K562 (cell line): ENCODE results near the gene TP53BP2. TPM values are rescaled to one million over a fixed set of nuclear protein-coding genes. Genes with fewer than 3 reads are reported as not detected.

Experiments used
- ATAC-seq: fragments of 200-7000 bp; cut with Tn5 transposase; 3 replicates; pipeline ENCODE4 v1.9.1; 2020; ENCODE audit warnings: moderate library complexity
- BruUV-seq: library from RNA; stranded (reverse); fragments of 400-500 nt; replicated peaks from 2 replicates; lab custom pipeline; 2021; lab: Mats Ljungman, UMichigan
- CTCF ChIA-PET: fragments of 300-600 bp; formaldehyde crosslinking; extraction: SDS; loops from one replicate; lab custom pipeline; 2021; ENCODE audit warnings: low intra/inter-chr PET ratio; lab: Yijun Ruan, JAX
- POLR2A ChIA-PET: fragments of 300-600, 350-650 bp; sonication (Branson Sonifier 250); formaldehyde crosslinking; extraction: SDS; loops from one replicate; lab custom pipeline; 2021; ENCODE audit warnings: antibody characterized with exemption, inconsistent platforms; lab: Yijun Ruan, JAX
- DNase-seq, 4 experiments: peaks; one replicate each; pipeline versions ENCODE4 v3.0.0 to v3.0.0-alpha.2; 2011 to 2018; ENCODE audit warnings: low spot score in 3 of 4, mixed read lengths in 3 of 4; ENCODE audit errors: extremely low read depth in 1 of 4
- FAIRE-seq: peaks from 2 replicates; lab custom pipeline; 2011; peaks lifted over from hg19 to GRCh38; lab: Jason Lieb, UNC
- H2AFZ ChIP-seq: 2 replicates; pipeline ENCODE4 v1.6.0; 2011; ENCODE audit warnings: low read depth, low read length, control low read depth, inconsistent platforms
- H3K27ac ChIP-seq: fragments of 200-600 bp; 3 replicates; pipeline ENCODE4 v1.8.0; 2011; ENCODE audit warnings: low read depth, mild to moderate bottlenecking, control low read depth, inconsistent platforms, low read length, moderate library complexity, mixed read lengths; ENCODE audit errors: extremely low read depth
- H3K27me3 ChIP-seq, 2 experiments: fragments of 300-600 bp in 1 of 2; 2 replicates in 1 of 2; 3 replicates in 1 of 2; pipeline versions ENCODE4 v1.6.0 to v1.8.0; 2011; ENCODE audit warnings: inconsistent platforms in 2 of 2, low read length in 2 of 2, mild to moderate bottlenecking in 1 of 2, mixed read lengths in 1 of 2, moderate library complexity in 1 of 2; ENCODE audit not compliant: control insufficient read depth in 2 of 2, insufficient read depth in 2 of 2
- H3K36me3 ChIP-seq: fragments of 300-600 bp; 3 replicates; pipeline ENCODE4 v1.8.0; 2011; ENCODE audit warnings: mild to moderate bottlenecking, low read length, inconsistent platforms; ENCODE audit not compliant: control insufficient read depth, insufficient read depth
- H3K4me1 ChIP-seq, 2 experiments: fragments of 200-600 bp in 1 of 2; replicated peaks in 1 of 2; 2 replicates in 1 of 2; 3 replicates in 1 of 2; pipeline versions ENCODE4 v1.5.1 to v1.8.0; 2011; ENCODE audit warnings: inconsistent platforms in 2 of 2, low read length in 2 of 2, mild to moderate bottlenecking in 1 of 2, mixed read lengths in 1 of 2, moderate library complexity in 1 of 2; ENCODE audit not compliant: control insufficient read depth in 2 of 2, insufficient read depth in 2 of 2
- H3K4me2 ChIP-seq: 2 replicates; pipeline ENCODE4 v1.6.1; 2011; ENCODE audit warnings: low read length, control low read depth, inconsistent platforms, mixed read lengths; ENCODE audit not compliant: insufficient read depth
- H3K4me3 ChIP-seq: fragments of 200-600 bp; sonication (generic), shearing (Covaris generic); 2 replicates; pipeline ENCODE4 v1.5.1; 2016; ENCODE audit warnings: control low read depth, inconsistent platforms
- H3K79me2 ChIP-seq: fragments of 200-600 bp; 3 replicates; pipeline ENCODE4 v1.8.0; 2011; ENCODE audit warnings: low read length, inconsistent platforms; ENCODE audit not compliant: control insufficient read depth, insufficient read depth
- H3K9ac ChIP-seq, 2 experiments: 2 replicates each; pipeline versions ENCODE4 v1.6.0 to v1.6.1; 2011; ENCODE audit warnings: low read depth in 2 of 2, low read length in 2 of 2, control low read depth in 1 of 2, inconsistent platforms in 1 of 2, mild to moderate bottlenecking in 1 of 2, mixed read lengths in 1 of 2; ENCODE audit not compliant: insufficient read depth in 1 of 2
- H3K9me1 ChIP-seq: one replicate; pipeline ENCODE4 v1.6.0; 2011; ENCODE audit warnings: inconsistent platforms, mild to moderate bottlenecking, low read length, moderate library complexity; ENCODE audit not compliant: control insufficient read depth, insufficient read depth
- H3K9me3 ChIP-seq: replicated peaks from 2 replicates; pipeline ENCODE4 v1.5.1; 2011; ENCODE audit warnings: low read depth, low read length, inconsistent platforms; ENCODE audit not compliant: control insufficient read depth, insufficient read depth
- H4K20me1 ChIP-seq: replicated peaks from 2 replicates; pipeline ENCODE4 v1.6.1; 2011; ENCODE audit warnings: low read length, inconsistent platforms, mixed read lengths; ENCODE audit not compliant: control insufficient read depth, insufficient read depth
- BCL6 ChIP-seq: fragments of 250-450 bp; sonication (Bioruptor Pico); IDR thresholded peaks from 2 replicates; pipeline ENCODE4 v1.4.0; 2020
- EP400 ChIP-seq: fragments of 450-650 bp; IDR thresholded peaks from 2 replicates; pipeline ENCODE4 v1.6.1; 2017; ENCODE audit warnings: antibody characterized with exemption, mild to moderate bottlenecking, moderate library complexity
- NFE2 ChIP-seq: IDR thresholded peaks from 2 replicates; pipeline ENCODE4 v1.6.1; 2014; ENCODE audit warnings: antibody characterized with exemption, low read depth
- NFIX ChIP-seq: fragments of 250-450 bp; sonication (Bioruptor Pico); IDR thresholded peaks from 2 replicates; pipeline ENCODE4 v1.4.0; 2020; ENCODE audit warnings: low read depth, mild to moderate bottlenecking, moderate library complexity
- PTTG1 ChIP-seq: fragments of 450-650 bp; IDR thresholded peaks from 2 replicates; pipeline ENCODE4 v1.6.1; 2016; ENCODE audit warnings: low read depth, mild to moderate bottlenecking, missing genetic modification characterization, missing compliant biosample characterization
- TEAD1 ChIP-seq, 2 experiments: fragments of 450-650 bp in 1 of 2; sonication (generic) in 1 of 2; formaldehyde crosslinking; IDR thresholded peaks; 2 replicates each; pipeline versions ENCODE4 v1.4.0 to v1.8.0; 2020 to 2022; ENCODE audit warnings: mild to moderate bottlenecking in 2 of 2, missing genetic modification reagents in 1 of 2
- ZBED1 ChIP-seq: IDR thresholded peaks from 2 replicates; pipeline ENCODE4 v1.6.1; 2014
- ZBTB17 ChIP-seq: fragments of 450-650 bp; formaldehyde crosslinking; IDR thresholded peaks from 2 replicates; pipeline ENCODE4 v1.4.0; 2020; ENCODE audit warnings: mild to moderate bottlenecking
- ZNF23 ChIP-seq: fragments of 250-450 bp; sonication (Bioruptor Pico); IDR thresholded peaks from 2 replicates; pipeline ENCODE4 v1.4.0; 2020; ENCODE audit warnings: mild to moderate bottlenecking
- ZNF551 ChIP-seq: fragments of 250-450 bp; sonication (Bioruptor Pico); IDR thresholded peaks from 2 replicates; pipeline ENCODE4 v1.5.0; 2021; ENCODE audit warnings: mild to moderate bottlenecking, moderate library complexity
- WGBS: fragments of 100-300 bp; shearing (Covaris generic); methylation state at CpG from one replicate; pipeline ENCODE4 v1.1.6; 2016; ENCODE audit warnings: low coverage, mixed read lengths; ENCODE audit not compliant: insufficient coverage; ENCODE audit errors: missing lambda C conversion rate; 5-methylcytosine and 5-hydroxymethylcytosine counted together
- in situ Hi-C: fragments of 300-500 bp; cut with MboI; formaldehyde crosslinking; loops from 4 replicates; pipeline ENCODE4 v1.15.0; 2018; ENCODE audit warnings: inconsistent platforms, mixed read lengths
- intact Hi-C: fragments of 100-400 bp; cut with micrococcal nuclease; formaldehyde crosslinking; loops from 2 replicates; pipeline ENCODE4 v1.14.2; 2022
- polyA plus RNA-seq, 8 experiments: library from polyadenylated mRNA; depleted of rRNA in 4 of 8; stranded (reverse) in 5 of 8; unstranded in 3 of 8; fragments of >200 nt; fragmentation: Nextera tagmentation in 2 of 8; fragmentation: Illumina TruSeq in 1 of 8; extraction: Ambion mirVana in 2 of 8; extraction: Trizol in 1 of 8; gene quantifications; 2 replicates each; pipeline versions ENCODE4 v1.2.1 to v1.2.3, GENCODE V29; 2011 to 2014; ENCODE audit warnings: inconsistent platforms in 1 of 8, missing spikeins in 1 of 8
- total RNA-seq, 7 experiments: library from RNA; depleted of rRNA in 6 of 7; stranded (reverse); fragments of >200 nt in 6 of 7; fragmentation: Illumina TruSeq in 2 of 7; extraction: Trizol in 2 of 7; gene quantifications; 2 replicates each; pipeline versions ENCODE4 v1.2.1 to v1.2.3, GENCODE V29; 2011 to 2021; ENCODE audit warnings: low replicate concordance in 1 of 7
- TF ChIP-seq, protein P1 (sequence below): fragments of 250-450 bp; sonication (Bioruptor Pico); IDR thresholded peaks from 2 replicates; pipeline ENCODE4 v1.5.0; 2020; ENCODE audit warnings: mild to moderate bottlenecking, borderline replicate concordance
- TF ChIP-seq, protein P2 (sequence below): fragments of 450-650 bp; conservative IDR thresholded peaks from 2 replicates; pipeline ENCODE4 v1.6.1; 2016; ENCODE audit warnings: missing genetic modification characterization, low read depth, mild to moderate bottlenecking, missing compliant biosample characterization, moderate library complexity
- TF ChIP-seq, protein P3 (sequence below): fragments of 450-650 bp; formaldehyde crosslinking; IDR thresholded peaks from 2 replicates; pipeline ENCODE4 v1.4.0; 2020; ENCODE audit warnings: mild to moderate bottlenecking, mixed read lengths

The TP53BP2 gene
- total and polyA plus RNA-seq, 9 of the 15 experiments (the other 6 are each of a cell fraction or from before 2014, with no cell fraction given) = 17.0 to 69.6 (median 40.1) TPM

DNA sequence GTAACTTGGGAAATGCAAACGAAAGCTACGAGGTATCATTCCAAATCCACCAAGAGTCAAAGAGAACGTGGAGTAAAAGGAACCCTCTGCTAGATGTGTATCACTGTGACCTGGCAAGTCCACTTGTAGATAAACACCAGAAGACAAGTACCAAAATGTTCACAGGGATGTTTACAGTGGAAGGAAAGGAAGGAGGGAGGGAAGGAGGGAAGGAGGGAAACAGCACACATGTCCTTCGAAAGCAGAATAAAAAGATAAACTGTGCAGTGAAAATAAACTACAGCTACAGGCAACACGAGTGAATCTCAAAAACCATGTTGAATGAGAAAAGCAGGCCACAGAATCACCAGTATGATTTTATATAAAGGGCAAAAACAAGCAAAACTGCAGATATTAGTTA lies 59.9 kb downstream of the TP53BP2 start (continued):
- TF ChIP-seq, protein P1, sequence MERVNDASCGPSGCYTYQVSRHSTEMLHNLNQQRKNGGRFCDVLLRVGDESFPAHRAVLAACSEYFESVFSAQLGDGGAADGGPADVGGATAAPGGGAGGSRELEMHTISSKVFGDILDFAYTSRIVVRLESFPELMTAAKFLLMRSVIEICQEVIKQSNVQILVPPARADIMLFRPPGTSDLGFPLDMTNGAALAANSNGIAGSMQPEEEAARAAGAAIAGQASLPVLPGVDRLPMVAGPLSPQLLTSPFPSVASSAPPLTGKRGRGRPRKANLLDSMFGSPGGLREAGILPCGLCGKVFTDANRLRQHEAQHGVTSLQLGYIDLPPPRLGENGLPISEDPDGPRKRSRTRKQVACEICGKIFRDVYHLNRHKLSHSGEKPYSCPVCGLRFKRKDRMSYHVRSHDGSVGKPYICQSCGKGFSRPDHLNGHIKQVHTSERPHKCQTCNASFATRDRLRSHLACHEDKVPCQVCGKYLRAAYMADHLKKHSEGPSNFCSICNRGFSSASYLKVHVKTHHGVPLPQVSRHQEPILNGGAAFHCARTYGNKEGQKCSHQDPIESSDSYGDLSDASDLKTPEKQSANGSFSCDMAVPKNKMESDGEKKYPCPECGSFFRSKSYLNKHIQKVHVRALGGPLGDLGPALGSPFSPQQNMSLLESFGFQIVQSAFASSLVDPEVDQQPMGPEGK = no peak
- TF ChIP-seq EP400 = 0 out of 2 replicates have a peak, but pooled peaks have one; percentile 10
- TF ChIP-seq, all 486 proteins: peak for 28

DNA sequence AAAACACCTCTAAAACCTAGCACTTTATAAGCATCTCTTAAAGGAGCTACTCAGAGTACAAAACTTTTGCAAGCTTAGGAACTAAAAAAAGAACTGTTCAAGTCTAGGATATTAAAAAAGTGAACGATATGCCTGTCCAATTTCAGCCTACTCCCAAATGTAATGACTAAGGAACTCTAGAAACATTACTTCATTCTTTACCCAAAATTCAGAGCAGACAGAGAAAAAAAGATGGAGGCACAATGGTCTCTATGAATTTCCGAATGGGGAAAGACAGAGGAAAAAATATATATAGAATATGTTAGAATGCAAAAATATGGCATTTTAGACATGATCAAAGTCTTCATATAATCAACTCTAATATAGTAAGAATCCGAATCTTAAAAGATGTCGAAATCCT lies 61.2 kb downstream of the TP53BP2 start:
- CTCF ChIA-PET = no interaction called here
- 0 out of 4 replicates have a peak, but pooled peaks of 1 of the 2 experiments have one; percentile 19 for TF ChIP-seq TEAD1 (CRISPR knock-in tag; IDR thresholded peaks at IDR 0.05)
- peak; percentile 51; the same call in 1 of the 2 replicates for TF ChIP-seq BCL6 (CRISPR knock-in tag)
- peak; percentile 31; the same call in 1 of the 2 replicates for TF ChIP-seq NFIX
- TF ChIP-seq, protein P2, sequence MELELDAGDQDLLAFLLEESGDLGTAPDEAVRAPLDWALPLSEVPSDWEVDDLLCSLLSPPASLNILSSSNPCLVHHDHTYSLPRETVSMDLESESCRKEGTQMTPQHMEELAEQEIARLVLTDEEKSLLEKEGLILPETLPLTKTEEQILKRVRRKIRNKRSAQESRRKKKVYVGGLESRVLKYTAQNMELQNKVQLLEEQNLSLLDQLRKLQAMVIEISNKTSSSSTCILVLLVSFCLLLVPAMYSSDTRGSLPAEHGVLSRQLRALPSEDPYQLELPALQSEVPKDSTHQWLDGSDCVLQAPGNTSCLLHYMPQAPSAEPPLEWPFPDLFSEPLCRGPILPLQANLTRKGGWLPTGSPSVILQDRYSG (tag) = peak; percentile 97
- 0 out of 2 replicates have a peak, but pooled peaks have one; percentile 40 for TF ChIP-seq ZBTB17 (CRISPR knock-in tag)
- TF ChIP-seq ZNF23 = 0 out of 2 replicates have a peak, but pooled peaks have one; percentile 65
- TF ChIP-seq NFE2 = no peak
- no peak for TF ChIP-seq ZBED1
- TF ChIP-seq, protein P3, sequence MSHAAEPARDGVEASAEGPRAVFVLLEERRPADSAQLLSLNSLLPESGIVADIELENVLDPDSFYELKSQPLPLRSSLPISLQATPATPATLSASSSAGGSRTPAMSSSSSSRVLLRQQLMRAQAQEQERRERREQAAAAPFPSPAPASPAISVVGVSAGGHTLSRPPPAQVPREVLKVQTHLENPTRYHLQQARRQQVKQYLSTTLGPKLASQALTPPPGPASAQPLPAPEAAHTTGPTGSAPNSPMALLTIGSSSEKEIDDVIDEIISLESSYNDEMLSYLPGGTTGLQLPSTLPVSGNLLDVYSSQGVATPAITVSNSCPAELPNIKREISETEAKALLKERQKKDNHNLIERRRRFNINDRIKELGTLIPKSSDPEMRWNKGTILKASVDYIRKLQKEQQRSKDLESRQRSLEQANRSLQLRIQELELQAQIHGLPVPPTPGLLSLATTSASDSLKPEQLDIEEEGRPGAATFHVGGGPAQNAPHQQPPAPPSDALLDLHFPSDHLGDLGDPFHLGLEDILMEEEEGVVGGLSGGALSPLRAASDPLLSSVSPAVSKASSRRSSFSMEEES (CRISPR knock-in tag) = 0 out of 2 replicates have a peak, but pooled peaks have one; percentile 19
- no peak for TF ChIP-seq ZNF551 (CRISPR knock-in tag)
- peak; percentile 92 for TF ChIP-seq PTTG1 (tag)

More for the DNA sequence above, 61.2 kb downstream of the TP53BP2 start:
- no peak overlapping the region for H2AFZ ChIP-seq
- peaks cover 10 to 32% of the 10 kb centered on the region in 2 experiments for H3K4me1 ChIP-seq
- no peak overlapping the region for H3K4me3 ChIP-seq
- POLR2A ChIA-PET = interaction anchor here (0.8 to 6.8 kb wide), 4 partner anchors 9 to 45 kb away, joined by 3 to 58 read pairs (median 4); no protein-coding TSS in a partner anchor
- H3K9me1 ChIP-seq = no peaks in the 10 kb centered on the region
- peaks cover 50% of the 10 kb centered on the region for H3K79me2 ChIP-seq
- FAIRE-seq (no peak), DNase-seq (no peak), ATAC-seq (no peak)
- intact Hi-C loops = no loop called here
- H3K36me3 ChIP-seq = peaks cover 78% of the 10 kb centered on the region
- 92% methylated on average over 4 of the region's 4 CpGs for WGBS
- no peaks in the 10 kb centered on the region for H3K9me3 ChIP-seq
- H3K27me3 ChIP-seq = no peaks in the 10 kb centered on the region
- H3K9ac ChIP-seq = no peak overlapping the region
- no peak overlapping the region for H3K27ac ChIP-seq
- no TSS peak for BruUV-seq
- in situ Hi-C loops = no loop called here
- H4K20me1 ChIP-seq = no peaks in the 10 kb centered on the region
- H3K4me2 ChIP-seq = no peak overlapping the region
